MCF 10A (cell line): ENCODE results near the gene GPR107. TPM values are rescaled to one million over a fixed set of nuclear protein-coding genes. Genes with fewer than 3 reads are reported as not detected.

Source experiments
- BruUV-seq: library from RNA; stranded (reverse); fragments of 400-500 nt; replicated peaks from 2 replicates; lab custom pipeline; 2021; lab: Mats Ljungman, UMichigan
- CTCF ChIA-PET: fragments of 300-600 bp; sonication (Branson Sonifier 250); formaldehyde crosslinking; extraction: SDS; loops from one replicate; lab custom pipeline; 2021; ENCODE audit warnings: antibody characterized with exemption, inconsistent platforms; lab: Yijun Ruan, JAX
- POLR2A ChIA-PET: fragments of 300-600, 350-650 bp; sonication (Branson Sonifier 250); formaldehyde crosslinking; extraction: SDS; loops from one replicate; lab custom pipeline; 2020; ENCODE audit warnings: antibody characterized with exemption, inconsistent platforms; lab: Yijun Ruan, JAX
- DNase-seq: peaks from one replicate; pipeline ENCODE4 v3.0.0-alpha.2; 2018; ENCODE audit not compliant: unreplicated experiment
- H3K27ac Mint-ChIP-seq: one replicate; pipeline ENCODE4 v1.8.0; 2022; ENCODE audit warnings: mild to moderate bottlenecking, low read depth, mixed read lengths; ENCODE audit not compliant: unreplicated experiment
- H3K27me3 Mint-ChIP-seq: one replicate; pipeline ENCODE4 v1.8.0; 2022; ENCODE audit warnings: mixed read lengths; ENCODE audit not compliant: insufficient read depth, unreplicated experiment
- H3K36me3 Mint-ChIP-seq: one replicate; pipeline ENCODE4 v1.8.0; 2022; ENCODE audit warnings: mild to moderate bottlenecking, moderate library complexity, mixed read lengths; ENCODE audit not compliant: insufficient read depth, unreplicated experiment
- H3K4me1 Mint-ChIP-seq: one replicate; pipeline ENCODE4 v1.8.0; 2022; ENCODE audit warnings: mixed read lengths; ENCODE audit not compliant: insufficient read depth, unreplicated experiment
- H3K4me3 Mint-ChIP-seq: one replicate; pipeline ENCODE4 v1.8.0; 2022; ENCODE audit warnings: mild to moderate bottlenecking, moderate library complexity, mixed read lengths; ENCODE audit not compliant: unreplicated experiment
- H3K9me3 Mint-ChIP-seq: one replicate; pipeline ENCODE4 v1.8.0; 2022; ENCODE audit warnings: mixed read lengths; ENCODE audit not compliant: unreplicated experiment
- CTCF ChIP-seq: fragments of 200-600 bp; IDR thresholded peaks from one replicate; pipeline ENCODE4 v1.8.0; 2022; ENCODE audit warnings: antibody characterized with exemption, mild to moderate bottlenecking; ENCODE audit not compliant: unreplicated experiment
- intact Hi-C: fragments of 100-400 bp; cut with micrococcal nuclease; formaldehyde crosslinking; loops from 2 replicates; pipeline ENCODE4 v1.14.1; 2022
- total RNA-seq: library from RNA; stranded (reverse); gene quantifications from 2 replicates; pipeline ENCODE4 v1.2.3, GENCODE V29; 2022

GPR107 gene
- total RNA-seq, 1 experiment from 2014 or later: 32.9 TPM

- intact Hi-C loops: loop anchor here (1.0 to 2.0 kb wide), 2 partner anchors 129 to 235 kb away; no protein-coding TSS in a partner anchor
- DNase-seq: peak; percentile 84
- H3K4me1 Mint-ChIP-seq: no peaks in the 10 kb centered on the region
- H3K27ac Mint-ChIP-seq: no peak overlapping the region
- POLR2A ChIA-PET: interaction anchor here (1.4 kb wide), 1 partner anchor 129 kb away, joined by 5 read pairs; no protein-coding TSS in a partner anchor
- peaks cover 54% of the 10 kb centered on the region for H3K36me3 Mint-ChIP-seq
- H3K9me3 Mint-ChIP-seq: no peaks in the 10 kb centered on the region
- no peak overlapping the region for H3K4me3 Mint-ChIP-seq
- CTCF ChIA-PET: interaction anchor here (0.6 to 5.5 kb wide), 40 partner anchors 9 to 579 kb away, joined by 3 to 62 read pairs (median 4); no protein-coding TSS in a partner anchor
- TF ChIP-seq CTCF: peak; percentile 66
- H3K27me3 Mint-ChIP-seq: no peaks in the 10 kb centered on the region
- no TSS peak for BruUV-seq
Measured at GRCh38 chr9:130107234-130107861, 53.6 kb downstream of the GPR107 start.

GRCh38 chr9:130107955-130108354, 54.2 kb downstream of the GPR107 start:
- H3K4me3 Mint-ChIP-seq: no peak overlapping the region
- CTCF ChIA-PET: interaction anchor here (0.6 to 5.5 kb wide), 32 partner anchors 8 to 939 kb away, joined by 3 to 62 read pairs (median 4); no protein-coding TSS in a partner anchor
- H3K4me1 Mint-ChIP-seq: no peaks in the 10 kb centered on the region
- intact Hi-C loops: loop anchor here (1.0 to 2.0 kb wide), 2 partner anchors 128 to 235 kb away; no protein-coding TSS in a partner anchor
- TF ChIP-seq CTCF: no peak
- no TSS peak for BruUV-seq
- H3K36me3 Mint-ChIP-seq: peaks cover 50% of the 10 kb centered on the region
- H3K9me3 Mint-ChIP-seq: no peaks in the 10 kb centered on the region
- no peak overlapping the region for H3K27ac Mint-ChIP-seq
- POLR2A ChIA-PET: interaction anchor here (0.6 to 1.4 kb wide), 3 partner anchors 33 to 501 kb away, joined by 3 to 5 read pairs (median 3); no protein-coding TSS in a partner anchor
- no peaks in the 10 kb centered on the region for H3K27me3 Mint-ChIP-seq
- DNase-seq: no peak

- no peak overlapping the region for H3K27ac Mint-ChIP-seq
- peaks cover 52% of the 10 kb centered on the region for H3K36me3 Mint-ChIP-seq
- DNase-seq: no peak
Measured at GRCh38 chr9:130110166-130110565, 56.5 kb downstream of the GPR107 start.

More at GRCh38 chr9:130110166-130110565, 56.5 kb downstream of the GPR107 start:
- Mint-ChIP-seq H3K9me3 (no peaks in the 10 kb centered on the region), H3K27me3 (no peaks in the 10 kb centered on the region), H3K4me1 (no peaks in the 10 kb centered on the region), H3K4me3 (no peak overlapping the region)
- POLR2A ChIA-PET: no interaction called here
- CTCF ChIA-PET: interaction anchor here (0.6 to 5.5 kb wide), 3 partner anchors 132 to 574 kb away, joined by 4 to 62 read pairs (median 9); no protein-coding TSS in a partner anchor
- intact Hi-C loops: no loop called here
- TF ChIP-seq CTCF: no peak
- no TSS peak for BruUV-seq
